H9 (cell line): ENCODE data around the gene CHD3. TPM values are rescaled to one million over a fixed set of nuclear protein-coding genes. Genes with fewer than 3 reads are reported as not detected.

Source experiments
- DNase-seq: peaks from one replicate; pipeline ENCODE4 v3.0.0-alpha.2; 2017
- H2AFZ ChIP-seq: one replicate; pipeline ENCODE4 v1.6.1; 2013; ENCODE audit warnings: mild to moderate bottlenecking, low read length, control low read depth, moderate library complexity
- H2AK5ac ChIP-seq: 2 replicates; pipeline ENCODE4 v1.6.1; 2013; ENCODE audit warnings: low read length, control low read depth, mixed read lengths; ENCODE audit not compliant: insufficient read length
- H2BK120ac ChIP-seq: one replicate; pipeline ENCODE4 v1.6.1; 2013; ENCODE audit warnings: low read depth, mild to moderate bottlenecking, low read length, control low read depth, inconsistent platforms; ENCODE audit not compliant: poor library complexity, severe bottlenecking
- H2BK12ac ChIP-seq: 2 replicates; pipeline ENCODE4 v1.6.1; 2013; ENCODE audit warnings: low read length, control low read depth, mixed read lengths, low read depth; ENCODE audit not compliant: insufficient read length
- H2BK15ac ChIP-seq: 2 replicates; pipeline ENCODE4 v1.6.1; 2013; ENCODE audit warnings: low read depth, low read length, control low read depth
- H2BK20ac ChIP-seq: one replicate; pipeline ENCODE4 v1.6.1; 2013; ENCODE audit warnings: low read depth, mild to moderate bottlenecking, low read length, control low read depth, inconsistent platforms; ENCODE audit not compliant: poor library complexity, severe bottlenecking
- H2BK5ac ChIP-seq: 2 replicates; pipeline ENCODE4 v1.6.1; 2013; ENCODE audit warnings: low read length, control low read depth, mixed read lengths; ENCODE audit not compliant: insufficient read length
- H3K14ac ChIP-seq: 2 replicates; pipeline ENCODE4 v1.6.1; 2013; ENCODE audit warnings: low read length, control low read depth; ENCODE audit not compliant: insufficient read depth
- H3K18ac ChIP-seq: 2 replicates; pipeline ENCODE4 v1.6.1; 2013; ENCODE audit warnings: low read depth, mild to moderate bottlenecking, mixed read lengths, low read length, control low read depth; ENCODE audit not compliant: insufficient read length
- H3K23ac ChIP-seq: 2 replicates; pipeline ENCODE4 v1.6.1; 2013; ENCODE audit warnings: low read length, control low read depth, mixed read lengths, low read depth; ENCODE audit not compliant: insufficient read length
- H3K23me2 ChIP-seq: 2 replicates; pipeline ENCODE4 v1.6.1; 2013; ENCODE audit warnings: low read depth, mild to moderate bottlenecking, mixed read lengths, low read length, control low read depth; ENCODE audit not compliant: insufficient read length, poor library complexity, severe bottlenecking
- H3K27ac ChIP-seq: 2 replicates; pipeline ENCODE4 v1.5.1; 2013; ENCODE audit warnings: low read length, control low read depth, mixed read lengths, low read depth; ENCODE audit not compliant: insufficient read length
- H3K27me3 ChIP-seq: 2 replicates; pipeline ENCODE4 v1.6.1; 2013; ENCODE audit warnings: low read length, control low read depth, inconsistent platforms; ENCODE audit not compliant: insufficient read depth
- H3K4ac ChIP-seq: 2 replicates; pipeline ENCODE4 v1.6.1; 2013; ENCODE audit warnings: low read depth, mild to moderate bottlenecking, control low read depth, inconsistent platforms, low read length, moderate library complexity
- H3K4me1 ChIP-seq: 2 replicates; pipeline ENCODE4 v1.6.1; 2013; ENCODE audit warnings: low read length, control low read depth, inconsistent platforms; ENCODE audit not compliant: insufficient read depth
- H3K4me2 ChIP-seq: 2 replicates; pipeline ENCODE4 v1.6.1; 2013; ENCODE audit warnings: low read length, control low read depth, mixed read lengths; ENCODE audit not compliant: insufficient read length, insufficient read depth
- H3K56ac ChIP-seq: 2 replicates; pipeline ENCODE4 v1.6.1; 2013; ENCODE audit warnings: low read depth, mild to moderate bottlenecking, mixed read lengths, low read length, control low read depth; ENCODE audit not compliant: insufficient read length
- H3K79me1 ChIP-seq: 2 replicates; pipeline ENCODE4 v1.6.1; 2013; ENCODE audit warnings: low read depth, mild to moderate bottlenecking, moderate library complexity, low read length, control low read depth, inconsistent platforms; ENCODE audit not compliant: insufficient read depth, poor library complexity, severe bottlenecking
- H3K79me2 ChIP-seq: 2 replicates; pipeline ENCODE4 v1.6.1; 2013; ENCODE audit warnings: low read length, control low read depth, inconsistent platforms; ENCODE audit not compliant: insufficient read depth
- H3K9ac ChIP-seq: 2 replicates; pipeline ENCODE4 v1.6.1; 2013; ENCODE audit warnings: low read length, control low read depth, mixed read lengths; ENCODE audit not compliant: insufficient read length; ENCODE audit errors: extremely low read depth
- H3K9me3 ChIP-seq: one replicate; pipeline ENCODE4 v1.6.1; 2013; ENCODE audit warnings: low read depth, low read length, inconsistent platforms; ENCODE audit not compliant: control insufficient read depth
- H3T11ph ChIP-seq: one replicate; pipeline ENCODE4 v1.6.1; 2013; ENCODE audit warnings: mild to moderate bottlenecking, low read length, control low read depth, inconsistent platforms
- H4K20me1 ChIP-seq: one replicate; pipeline ENCODE4 v1.6.1; 2013; ENCODE audit not compliant: control insufficient read depth, insufficient read length, insufficient read depth
- H4K5ac ChIP-seq: 2 replicates; pipeline ENCODE4 v1.6.1; 2013; ENCODE audit warnings: low read depth, mild to moderate bottlenecking, mixed read lengths, low read length, control low read depth; ENCODE audit not compliant: insufficient read length
- H4K8ac ChIP-seq: replicated peaks from 2 replicates; pipeline ENCODE4 v1.6.1; 2013; ENCODE audit warnings: low read length, control low read depth, mixed read lengths, low read depth; ENCODE audit not compliant: insufficient read length
- H4K91ac ChIP-seq: 2 replicates; pipeline ENCODE4 v1.6.1; 2013; ENCODE audit warnings: low read depth, mild to moderate bottlenecking, moderate library complexity, mixed read lengths, low read length, control low read depth; ENCODE audit not compliant: insufficient read length
- H3K27ac Mint-ChIP-seq, 3 experiments: 2 replicates in 2 of 3; 3 replicates in 1 of 3; pipeline ENCODE4 v1.8.0; 2020 to 2021; ENCODE audit warnings: mixed read lengths in 3 of 3, mild to moderate bottlenecking in 1 of 3, moderate library complexity in 1 of 3
- H3K27me3 Mint-ChIP-seq: 2 replicates; pipeline ENCODE4 v1.8.0; 2021; ENCODE audit warnings: low read depth, mild to moderate bottlenecking, moderate library complexity, mixed read lengths
- H3K36me3 Mint-ChIP-seq, 3 experiments: 2 replicates in 2 of 3; 3 replicates in 1 of 3; pipeline ENCODE4 v1.8.0; 2020 to 2021; ENCODE audit warnings: low read depth in 3 of 3, mixed read lengths in 3 of 3; ENCODE audit not compliant: insufficient read depth in 1 of 3
- H3K4me1 Mint-ChIP-seq, 2 experiments: 2 replicates each; pipeline ENCODE4 v1.8.0; 2020; ENCODE audit warnings: mixed read lengths in 2 of 2
- H3K4me3 Mint-ChIP-seq, 2 experiments: 2 replicates in 1 of 2; 3 replicates in 1 of 2; pipeline ENCODE4 v1.8.0; 2020 to 2021; ENCODE audit warnings: mild to moderate bottlenecking in 2 of 2, mixed read lengths in 2 of 2, moderate library complexity in 1 of 2
- H3K9me3 Mint-ChIP-seq, 2 experiments: 2 replicates in 1 of 2; 3 replicates in 1 of 2; pipeline ENCODE4 v1.8.0; 2020; ENCODE audit warnings: mild to moderate bottlenecking in 2 of 2, mixed read lengths in 2 of 2, moderate library complexity in 1 of 2
- CTCF ChIP-seq: fragments of 200-600 bp; sonication (generic); conservative IDR thresholded peaks from 3 replicates; pipeline ENCODE4 v1.8.0; 2021; ENCODE audit warnings: antibody characterized with exemption, mild to moderate bottlenecking
- WGBS: extraction: QIAGEN DNeasy Blood & Tissue Kit; methylation state at CpG from one replicate; pipeline ENCODE4 v1.1.7; 2013; ENCODE audit warnings: missing lambda C conversion rate, low lambda C conversion rate, mixed read lengths; ENCODE audit not compliant: insufficient read length; ENCODE audit errors: extremely low coverage; 5-methylcytosine and 5-hydroxymethylcytosine counted together
- total RNA-seq: library from RNA; stranded (reverse); gene quantifications from 2 replicates; pipeline ENCODE4 v1.2.1, GENCODE V29; 2021

Gene CHD3
- total RNA-seq, 1 experiment from 2014 or later: 33.2 TPM

- TF ChIP-seq CTCF: no peak
- no peak overlapping the region for H2BK120ac ChIP-seq
- no peaks in the 10 kb centered on the region for H3K4me1 ChIP-seq
- Mint-ChIP-seq H3K36me3 (peaks cover 5 to 56% (median 26%) of the 10 kb centered on the region in 3 experiments; a peak in 6 of 7 replicates), H3K9me3 (no peaks in the 10 kb centered on the region), H3K4me1 (peaks cover 0 to 4% of the 10 kb centered on the region in 2 experiments; a peak in 3 of 4 replicates), H3K4me3 (no peak overlapping the region), H3K27ac (no peak overlapping the region; a peak in 1 of 7 replicates), H3K27me3 (no peaks in the 10 kb centered on the region)
- H2BK15ac ChIP-seq: no peak overlapping the region
- no peak overlapping the region for H2BK20ac ChIP-seq
- H4K20me1 ChIP-seq: no peaks in the 10 kb centered on the region
- no peak overlapping the region for H4K91ac ChIP-seq
- H2AK5ac ChIP-seq: no peak overlapping the region
- no peak overlapping the region for H2BK12ac ChIP-seq
- H3T11ph ChIP-seq: no peak overlapping the region
- no peaks in the 10 kb centered on the region for H3K9me3 ChIP-seq
- H3K27ac ChIP-seq: no peak overlapping the region
- H3K4me2 ChIP-seq: no peak overlapping the region
- no peak overlapping the region for H3K18ac ChIP-seq
- H3K23me2 ChIP-seq: no peaks in the 10 kb centered on the region
- H3K56ac ChIP-seq: no peak overlapping the region
- no peaks in the 10 kb centered on the region for H3K27me3 ChIP-seq
- no peak for DNase-seq
- no peak overlapping the region for H3K4ac ChIP-seq
- no peak overlapping the region for H3K9ac ChIP-seq
- H3K14ac ChIP-seq: no peak overlapping the region
- H4K8ac ChIP-seq: no peak overlapping the region
- no peaks in the 10 kb centered on the region for H3K79me2 ChIP-seq
- no peak overlapping the region for H2BK5ac ChIP-seq
- no peak overlapping the region for H4K5ac ChIP-seq
- no peak overlapping the region for H3K23ac ChIP-seq
- no CpG with 5 or more reads among the region's 15 CpGs for WGBS
- H2AFZ ChIP-seq: no peak overlapping the region
- H3K79me1 ChIP-seq: no peaks in the 10 kb centered on the region
Measured at GRCh38 chr17:7893187-7893880, 4.7 kb downstream of the CHD3 start.
